H9 (cell line): ENCODE results near the gene CTIF. TPM values are rescaled to one million over a fixed set of nuclear protein-coding genes. Genes with fewer than 3 reads are reported as not detected.

Source experiments
- DNase-seq: peaks from one replicate; pipeline ENCODE4 v3.0.0-alpha.2; 2017
- H2AFZ ChIP-seq: one replicate; pipeline ENCODE4 v1.6.1; 2013; ENCODE audit warnings: mild to moderate bottlenecking, low read length, control low read depth, moderate library complexity
- H2AK5ac ChIP-seq: 2 replicates; pipeline ENCODE4 v1.6.1; 2013; ENCODE audit warnings: low read length, control low read depth, mixed read lengths; ENCODE audit not compliant: insufficient read length
- H2BK120ac ChIP-seq: one replicate; pipeline ENCODE4 v1.6.1; 2013; ENCODE audit warnings: low read depth, mild to moderate bottlenecking, low read length, control low read depth, inconsistent platforms; ENCODE audit not compliant: poor library complexity, severe bottlenecking
- H2BK12ac ChIP-seq: 2 replicates; pipeline ENCODE4 v1.6.1; 2013; ENCODE audit warnings: low read length, control low read depth, mixed read lengths, low read depth; ENCODE audit not compliant: insufficient read length
- H2BK15ac ChIP-seq: 2 replicates; pipeline ENCODE4 v1.6.1; 2013; ENCODE audit warnings: low read depth, low read length, control low read depth
- H2BK20ac ChIP-seq: one replicate; pipeline ENCODE4 v1.6.1; 2013; ENCODE audit warnings: low read depth, mild to moderate bottlenecking, low read length, control low read depth, inconsistent platforms; ENCODE audit not compliant: poor library complexity, severe bottlenecking
- H2BK5ac ChIP-seq: 2 replicates; pipeline ENCODE4 v1.6.1; 2013; ENCODE audit warnings: low read length, control low read depth, mixed read lengths; ENCODE audit not compliant: insufficient read length
- H3K14ac ChIP-seq: 2 replicates; pipeline ENCODE4 v1.6.1; 2013; ENCODE audit warnings: low read length, control low read depth; ENCODE audit not compliant: insufficient read depth
- H3K18ac ChIP-seq: 2 replicates; pipeline ENCODE4 v1.6.1; 2013; ENCODE audit warnings: low read depth, mild to moderate bottlenecking, mixed read lengths, low read length, control low read depth; ENCODE audit not compliant: insufficient read length
- H3K23ac ChIP-seq: 2 replicates; pipeline ENCODE4 v1.6.1; 2013; ENCODE audit warnings: low read length, control low read depth, mixed read lengths, low read depth; ENCODE audit not compliant: insufficient read length
- H3K23me2 ChIP-seq: 2 replicates; pipeline ENCODE4 v1.6.1; 2013; ENCODE audit warnings: low read depth, mild to moderate bottlenecking, mixed read lengths, low read length, control low read depth; ENCODE audit not compliant: insufficient read length, poor library complexity, severe bottlenecking
- H3K27ac ChIP-seq: 2 replicates; pipeline ENCODE4 v1.5.1; 2013; ENCODE audit warnings: low read length, control low read depth, mixed read lengths, low read depth; ENCODE audit not compliant: insufficient read length
- H3K27me3 ChIP-seq: 2 replicates; pipeline ENCODE4 v1.6.1; 2013; ENCODE audit warnings: low read length, control low read depth, inconsistent platforms; ENCODE audit not compliant: insufficient read depth
- H3K4ac ChIP-seq: 2 replicates; pipeline ENCODE4 v1.6.1; 2013; ENCODE audit warnings: low read depth, mild to moderate bottlenecking, control low read depth, inconsistent platforms, low read length, moderate library complexity
- H3K4me1 ChIP-seq: 2 replicates; pipeline ENCODE4 v1.6.1; 2013; ENCODE audit warnings: low read length, control low read depth, inconsistent platforms; ENCODE audit not compliant: insufficient read depth
- H3K4me2 ChIP-seq: 2 replicates; pipeline ENCODE4 v1.6.1; 2013; ENCODE audit warnings: low read length, control low read depth, mixed read lengths; ENCODE audit not compliant: insufficient read length, insufficient read depth
- H3K56ac ChIP-seq: 2 replicates; pipeline ENCODE4 v1.6.1; 2013; ENCODE audit warnings: low read depth, mild to moderate bottlenecking, mixed read lengths, low read length, control low read depth; ENCODE audit not compliant: insufficient read length
- H3K79me1 ChIP-seq: 2 replicates; pipeline ENCODE4 v1.6.1; 2013; ENCODE audit warnings: low read depth, mild to moderate bottlenecking, moderate library complexity, low read length, control low read depth, inconsistent platforms; ENCODE audit not compliant: insufficient read depth, poor library complexity, severe bottlenecking
- H3K79me2 ChIP-seq: 2 replicates; pipeline ENCODE4 v1.6.1; 2013; ENCODE audit warnings: low read length, control low read depth, inconsistent platforms; ENCODE audit not compliant: insufficient read depth
- H3K9ac ChIP-seq: 2 replicates; pipeline ENCODE4 v1.6.1; 2013; ENCODE audit warnings: low read length, control low read depth, mixed read lengths; ENCODE audit not compliant: insufficient read length; ENCODE audit errors: extremely low read depth
- H3K9me3 ChIP-seq: one replicate; pipeline ENCODE4 v1.6.1; 2013; ENCODE audit warnings: low read depth, low read length, inconsistent platforms; ENCODE audit not compliant: control insufficient read depth
- H3T11ph ChIP-seq: one replicate; pipeline ENCODE4 v1.6.1; 2013; ENCODE audit warnings: mild to moderate bottlenecking, low read length, control low read depth, inconsistent platforms
- H4K20me1 ChIP-seq: one replicate; pipeline ENCODE4 v1.6.1; 2013; ENCODE audit not compliant: control insufficient read depth, insufficient read length, insufficient read depth
- H4K5ac ChIP-seq: 2 replicates; pipeline ENCODE4 v1.6.1; 2013; ENCODE audit warnings: low read depth, mild to moderate bottlenecking, mixed read lengths, low read length, control low read depth; ENCODE audit not compliant: insufficient read length
- H4K8ac ChIP-seq: replicated peaks from 2 replicates; pipeline ENCODE4 v1.6.1; 2013; ENCODE audit warnings: low read length, control low read depth, mixed read lengths, low read depth; ENCODE audit not compliant: insufficient read length
- H4K91ac ChIP-seq: 2 replicates; pipeline ENCODE4 v1.6.1; 2013; ENCODE audit warnings: low read depth, mild to moderate bottlenecking, moderate library complexity, mixed read lengths, low read length, control low read depth; ENCODE audit not compliant: insufficient read length
- H3K27ac Mint-ChIP-seq, 3 experiments: 2 replicates in 2 of 3; 3 replicates in 1 of 3; pipeline ENCODE4 v1.8.0; 2020 to 2021; ENCODE audit warnings: mixed read lengths in 3 of 3, mild to moderate bottlenecking in 1 of 3, moderate library complexity in 1 of 3
- H3K27me3 Mint-ChIP-seq: 2 replicates; pipeline ENCODE4 v1.8.0; 2021; ENCODE audit warnings: low read depth, mild to moderate bottlenecking, moderate library complexity, mixed read lengths
- H3K36me3 Mint-ChIP-seq, 3 experiments: 2 replicates in 2 of 3; 3 replicates in 1 of 3; pipeline ENCODE4 v1.8.0; 2020 to 2021; ENCODE audit warnings: low read depth in 3 of 3, mixed read lengths in 3 of 3; ENCODE audit not compliant: insufficient read depth in 1 of 3
- H3K4me1 Mint-ChIP-seq, 2 experiments: 2 replicates each; pipeline ENCODE4 v1.8.0; 2020; ENCODE audit warnings: mixed read lengths in 2 of 2
- H3K4me3 Mint-ChIP-seq, 2 experiments: 2 replicates in 1 of 2; 3 replicates in 1 of 2; pipeline ENCODE4 v1.8.0; 2020 to 2021; ENCODE audit warnings: mild to moderate bottlenecking in 2 of 2, mixed read lengths in 2 of 2, moderate library complexity in 1 of 2
- H3K9me3 Mint-ChIP-seq, 2 experiments: 2 replicates in 1 of 2; 3 replicates in 1 of 2; pipeline ENCODE4 v1.8.0; 2020; ENCODE audit warnings: mild to moderate bottlenecking in 2 of 2, mixed read lengths in 2 of 2, moderate library complexity in 1 of 2
- WGBS: extraction: QIAGEN DNeasy Blood & Tissue Kit; methylation state at CpG from one replicate; pipeline ENCODE4 v1.1.7; 2013; ENCODE audit warnings: missing lambda C conversion rate, low lambda C conversion rate, mixed read lengths; ENCODE audit not compliant: insufficient read length; ENCODE audit errors: extremely low coverage; 5-methylcytosine and 5-hydroxymethylcytosine counted together
- total RNA-seq: library from RNA; stranded (reverse); gene quantifications from 2 replicates; pipeline ENCODE4 v1.2.1, GENCODE V29; 2021
- TF ChIP-seq, protein P1 (sequence below): fragments of 200-600 bp; sonication (generic); conservative IDR thresholded peaks from 3 replicates; pipeline ENCODE4 v1.8.0; 2021; ENCODE audit warnings: antibody characterized with exemption, mild to moderate bottlenecking

Gene CTIF
- total RNA-seq, 1 experiment from 2014 or later: 15.8 TPM

DNA sequence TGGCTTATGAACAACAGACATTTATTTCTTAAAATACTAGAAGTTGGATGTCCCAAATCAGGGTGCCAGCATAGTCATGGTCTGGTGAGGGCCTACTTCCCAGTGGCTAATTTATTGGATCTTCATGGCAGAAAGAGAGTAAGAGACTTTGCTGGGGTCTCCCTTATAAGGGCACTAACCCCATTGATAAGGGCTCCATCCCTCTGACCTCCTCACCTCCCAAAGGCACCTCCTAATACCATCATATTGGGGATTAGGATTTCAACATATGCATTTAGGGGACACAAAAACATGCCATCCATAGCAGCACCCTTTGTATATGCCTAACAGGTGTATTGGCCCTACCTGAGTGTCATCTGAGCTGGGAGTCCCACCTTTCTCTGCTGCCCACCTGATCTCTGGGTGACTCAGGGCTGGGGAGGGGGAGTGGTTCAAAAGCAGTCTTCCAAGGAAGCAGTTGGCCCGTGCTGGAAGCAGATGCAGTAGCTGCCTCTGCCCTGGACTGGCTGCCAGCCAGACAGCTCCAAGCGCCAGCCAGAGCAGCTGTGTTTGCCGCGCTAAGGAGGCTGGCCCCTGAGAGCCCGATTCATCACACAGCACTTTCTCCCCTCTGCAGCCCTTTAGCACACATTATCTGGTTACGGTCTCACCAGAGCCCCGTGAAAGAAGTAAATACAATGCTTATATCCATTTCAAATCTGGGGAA lies 327.4 kb downstream of the CTIF start:
- H4K5ac ChIP-seq: no peak overlapping the region
- no CpG with 5 or more reads among the region's 7 CpGs for WGBS
- H3K27ac Mint-ChIP-seq: no peak overlapping the region
- H3K18ac ChIP-seq: no peak overlapping the region
- no peak overlapping the region for H2BK5ac ChIP-seq
- no peaks in the 10 kb centered on the region for H3K9me3 ChIP-seq
- no peaks in the 10 kb centered on the region for H3K27me3 ChIP-seq
- H4K91ac ChIP-seq: no peak overlapping the region
- H3K4me1 Mint-ChIP-seq: peaks cover 2 to 10% of the 10 kb centered on the region in 2 experiments
- H3K79me2 ChIP-seq: no peaks in the 10 kb centered on the region
- no peaks in the 10 kb centered on the region for H4K20me1 ChIP-seq
- no peak overlapping the region; the same call in 1 of the 2 replicates for H3K14ac ChIP-seq
- TF ChIP-seq, protein P1, sequence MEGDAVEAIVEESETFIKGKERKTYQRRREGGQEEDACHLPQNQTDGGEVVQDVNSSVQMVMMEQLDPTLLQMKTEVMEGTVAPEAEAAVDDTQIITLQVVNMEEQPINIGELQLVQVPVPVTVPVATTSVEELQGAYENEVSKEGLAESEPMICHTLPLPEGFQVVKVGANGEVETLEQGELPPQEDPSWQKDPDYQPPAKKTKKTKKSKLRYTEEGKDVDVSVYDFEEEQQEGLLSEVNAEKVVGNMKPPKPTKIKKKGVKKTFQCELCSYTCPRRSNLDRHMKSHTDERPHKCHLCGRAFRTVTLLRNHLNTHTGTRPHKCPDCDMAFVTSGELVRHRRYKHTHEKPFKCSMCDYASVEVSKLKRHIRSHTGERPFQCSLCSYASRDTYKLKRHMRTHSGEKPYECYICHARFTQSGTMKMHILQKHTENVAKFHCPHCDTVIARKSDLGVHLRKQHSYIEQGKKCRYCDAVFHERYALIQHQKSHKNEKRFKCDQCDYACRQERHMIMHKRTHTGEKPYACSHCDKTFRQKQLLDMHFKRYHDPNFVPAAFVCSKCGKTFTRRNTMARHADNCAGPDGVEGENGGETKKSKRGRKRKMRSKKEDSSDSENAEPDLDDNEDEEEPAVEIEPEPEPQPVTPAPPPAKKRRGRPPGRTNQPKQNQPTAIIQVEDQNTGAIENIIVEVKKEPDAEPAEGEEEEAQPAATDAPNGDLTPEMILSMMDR: no peak
- H2AK5ac ChIP-seq: no peak overlapping the region
- H3K4ac ChIP-seq: no peak overlapping the region
- H3K23ac ChIP-seq: no peak overlapping the region
- no peak overlapping the region for H2BK120ac ChIP-seq
- H2AFZ ChIP-seq: no peak overlapping the region
- no peak overlapping the region for H3T11ph ChIP-seq
- no peak overlapping the region for H3K4me2 ChIP-seq
- H3K23me2 ChIP-seq: no peaks in the 10 kb centered on the region
- no peak overlapping the region for H2BK12ac ChIP-seq
- no peaks in the 10 kb centered on the region for H3K9me3 Mint-ChIP-seq
- H3K56ac ChIP-seq: no peak overlapping the region
- H3K79me1 ChIP-seq: no peaks in the 10 kb centered on the region
- H3K27me3 Mint-ChIP-seq: peaks cover 4% of the 10 kb centered on the region
- no peak for DNase-seq
- H3K9ac ChIP-seq: no peak overlapping the region
- H2BK15ac ChIP-seq: no peak overlapping the region
- no peak overlapping the region for H3K27ac ChIP-seq
- H2BK20ac ChIP-seq: no peak overlapping the region
- no peaks in the 10 kb centered on the region; a peak in 2 of 7 replicates for H3K36me3 Mint-ChIP-seq
- H3K4me3 Mint-ChIP-seq: no peak overlapping the region
- H4K8ac ChIP-seq: no peak overlapping the region
- H3K4me1 ChIP-seq: no peaks in the 10 kb centered on the region; the same call in 1 of the 2 replicates
